HG03457 (cell line): ENCODE measurements around the gene KIF18A.
"Not testable (repeated sequence)": the region's sequence is repeated elsewhere in the genome, so short reads cannot be mapped to it uniquely, and the experiment has no call there.

ENCODE experiments used
- ATAC-seq: cut with Tn5 transposase; IDR thresholded peaks from one replicate; pipeline ENCODE4 v1.9.1; 2021; ENCODE audit warnings: moderate number of reproducible peaks; ENCODE audit not compliant: unreplicated experiment

KIF18A gene

DNA sequence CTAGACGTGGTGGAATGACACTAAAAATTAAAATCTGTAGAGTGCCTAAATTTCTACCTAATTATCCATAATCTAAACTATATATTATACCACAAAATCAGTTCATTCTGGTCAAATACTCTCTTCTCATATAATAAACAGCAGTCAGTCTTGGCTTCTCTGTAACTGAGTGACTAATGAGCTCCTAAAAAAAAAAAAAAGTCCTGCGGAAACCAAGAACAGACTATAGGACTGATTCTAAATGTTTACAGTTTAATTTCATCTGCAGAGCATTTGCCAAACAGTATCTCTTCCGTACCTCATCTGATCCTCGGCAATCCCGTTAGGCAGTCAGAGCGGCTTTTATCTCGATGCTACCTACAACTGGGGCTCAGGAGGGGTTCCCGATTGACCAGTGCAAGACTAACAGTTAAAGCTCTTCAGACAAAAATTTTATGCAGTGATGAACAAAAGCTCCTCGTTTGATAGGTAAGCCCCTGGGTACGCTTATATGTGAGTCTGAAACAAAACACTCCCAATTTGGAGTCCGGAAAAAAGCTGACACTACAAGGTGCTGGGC is 686 bp downstream of the KIF18A start:
- ATAC-seq: no peak

DNA sequence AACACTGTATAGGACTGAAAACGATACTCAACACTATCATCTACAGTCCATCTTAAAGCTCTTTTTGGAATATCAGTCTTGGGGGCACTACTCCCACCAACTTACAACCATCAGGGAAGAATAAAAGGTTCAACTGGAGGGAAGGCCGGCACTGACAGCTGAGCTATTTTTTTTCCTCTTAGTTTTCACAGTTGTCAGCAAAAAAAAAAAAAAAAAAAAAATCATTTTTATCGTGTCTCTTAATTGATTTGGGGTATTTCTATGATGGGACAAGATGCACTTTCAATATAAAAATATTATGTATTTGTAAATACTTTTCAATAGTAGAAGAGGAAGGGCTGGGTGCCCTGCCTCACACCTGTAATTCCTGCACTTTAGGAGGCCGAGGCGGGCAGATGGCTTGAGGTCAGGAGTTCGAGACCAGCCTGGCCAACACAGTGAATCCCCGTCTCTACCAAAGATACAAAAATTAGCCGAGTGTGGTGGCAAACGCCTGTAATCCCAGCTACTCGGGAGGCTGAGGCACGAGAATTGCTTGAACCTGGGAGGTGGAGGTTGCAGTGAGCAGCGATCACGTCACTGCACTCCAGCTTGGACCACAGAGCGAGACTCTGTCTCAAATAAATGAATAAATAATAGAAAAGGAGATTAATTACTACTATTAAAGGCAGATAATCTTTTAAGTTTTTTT is 1.5 kb downstream of the KIF18A start:
- ATAC-seq: no peak

DNA sequence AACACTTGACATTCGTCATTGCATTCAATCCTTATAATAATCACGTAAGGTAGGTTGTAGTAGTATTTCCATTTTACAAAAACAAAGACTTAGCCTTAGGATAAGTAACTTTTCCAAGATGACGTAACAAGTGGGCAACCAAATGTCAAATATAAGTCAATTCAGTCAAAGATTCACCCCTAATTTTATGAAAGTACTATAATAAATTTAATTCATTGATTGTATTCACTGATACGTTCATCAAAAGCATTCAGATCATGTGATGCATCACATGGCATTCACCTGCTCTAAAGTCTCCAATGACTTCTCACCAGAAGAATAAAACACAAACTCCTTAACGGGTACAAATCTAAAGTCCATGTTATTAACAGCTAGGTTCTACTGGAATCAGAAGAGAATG is 2.1 kb downstream of the KIF18A start:
- no peak for ATAC-seq

DNA sequence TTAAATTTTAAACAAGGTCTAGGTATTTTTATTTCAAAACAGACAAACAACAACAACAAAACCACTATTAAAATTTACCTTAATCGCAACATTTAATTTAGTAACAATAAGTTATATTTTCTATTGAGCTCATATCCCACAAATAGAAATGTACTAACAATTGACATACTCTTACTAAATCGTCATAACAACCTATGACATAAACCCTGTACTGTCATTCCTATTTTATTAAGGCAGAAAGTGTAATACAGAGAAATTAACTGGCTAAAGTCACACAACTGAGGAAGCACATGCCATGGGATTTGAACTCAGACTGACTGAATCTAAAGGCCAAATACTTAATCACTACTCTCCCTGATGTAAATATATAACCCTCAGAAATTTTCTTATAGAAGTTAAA is 3.0 kb downstream of the KIF18A start:
- ATAC-seq: no peak

DNA sequence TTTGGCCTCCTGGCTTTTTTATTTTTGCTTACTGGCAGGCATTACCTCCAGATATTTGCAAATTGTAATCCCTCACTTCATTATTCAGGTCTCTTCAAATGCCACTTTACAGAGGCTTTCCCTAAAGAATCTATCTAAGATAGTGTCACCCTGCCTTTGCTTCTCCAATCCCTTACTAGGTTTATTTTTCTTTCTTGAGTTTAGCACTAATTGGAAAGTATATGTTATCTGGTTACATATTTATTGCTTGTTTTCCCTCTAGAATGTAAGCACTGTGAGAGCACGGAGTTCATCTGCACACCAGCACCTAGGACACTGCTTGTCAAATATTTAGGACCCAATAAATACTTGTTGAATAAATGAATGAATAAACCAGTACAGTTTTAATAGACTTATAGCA is 3.5 kb downstream of the KIF18A start:
- no peak for ATAC-seq

DNA sequence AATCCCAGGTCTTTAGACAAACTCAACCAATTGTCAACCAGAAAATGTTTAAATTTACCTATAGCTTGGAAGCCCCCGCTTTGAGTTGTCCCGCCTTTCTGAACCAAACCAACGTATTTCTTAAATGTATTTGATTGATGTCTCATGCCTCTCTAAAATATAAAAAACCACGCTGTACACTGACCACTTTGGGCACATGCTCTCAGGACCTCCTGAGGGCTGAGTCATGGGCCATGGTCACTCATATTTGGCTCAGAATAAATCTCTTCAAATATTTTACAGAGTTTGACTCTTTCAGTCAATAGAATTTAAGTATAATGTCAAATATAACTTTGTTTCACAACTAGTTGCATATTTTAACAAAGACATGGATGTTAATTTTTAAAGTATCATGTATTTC is 5.7 kb downstream of the KIF18A start:
- not testable (repeated sequence) for ATAC-seq

DNA sequence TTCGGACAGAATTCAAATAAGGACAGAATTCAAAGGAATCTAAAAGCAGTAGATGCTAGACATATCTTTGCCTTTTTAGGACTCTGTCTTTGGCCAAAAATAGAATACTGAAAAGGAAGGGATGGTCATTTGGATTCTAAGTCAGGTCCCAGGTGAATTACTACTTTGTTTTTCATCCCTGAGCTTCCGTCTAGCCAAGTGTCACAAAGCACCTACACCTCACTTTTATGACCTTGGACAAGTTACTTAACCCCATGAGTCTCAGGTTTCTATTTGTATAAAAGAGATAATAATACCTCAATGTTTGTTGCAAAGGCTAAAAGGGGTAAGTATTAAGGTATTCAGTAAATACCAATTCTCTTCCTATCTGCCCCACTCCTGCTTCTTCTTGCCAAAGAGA is 7.3 kb downstream of the KIF18A start:
- no peak for ATAC-seq

DNA sequence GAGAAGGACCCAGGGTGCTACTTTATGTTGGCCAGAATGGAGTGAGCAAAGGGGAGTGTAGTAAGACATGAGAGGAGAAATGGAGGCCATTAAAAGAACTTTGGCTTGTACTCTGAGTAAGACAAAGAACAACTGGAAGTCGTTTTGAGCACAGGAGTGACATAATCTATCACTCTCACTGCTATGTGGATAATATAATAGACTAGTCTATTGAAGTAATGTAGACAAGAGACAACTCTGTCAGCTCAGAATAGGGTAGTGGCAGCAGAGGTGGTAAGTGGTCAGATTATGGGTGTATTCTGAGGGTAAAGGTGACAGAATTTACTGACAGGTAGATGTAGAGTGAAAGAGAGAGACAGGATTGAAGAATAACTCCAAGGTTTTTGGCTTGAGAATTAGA is 8.2 kb downstream of the KIF18A start:
- ATAC-seq: no peak

DNA sequence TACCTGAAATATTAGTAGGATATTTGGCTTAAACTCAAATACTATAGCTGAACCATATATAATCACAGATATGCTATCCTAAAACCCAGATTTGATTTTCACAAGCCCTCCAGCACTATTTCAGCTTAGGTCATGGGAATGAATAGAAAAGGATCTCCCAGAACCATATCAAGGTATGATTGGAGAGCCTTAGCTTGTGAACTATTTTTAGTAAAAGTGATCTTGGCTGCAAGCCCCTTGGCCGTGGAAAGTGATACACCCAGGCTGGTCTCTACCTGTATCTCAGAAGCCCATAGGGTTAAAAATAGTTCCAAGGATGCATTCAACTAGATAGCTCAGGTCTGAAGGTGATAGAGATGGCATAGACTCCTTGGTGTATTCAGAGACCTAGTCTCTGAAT is 9.7 kb downstream of the KIF18A start:
- ATAC-seq: no peak

DNA sequence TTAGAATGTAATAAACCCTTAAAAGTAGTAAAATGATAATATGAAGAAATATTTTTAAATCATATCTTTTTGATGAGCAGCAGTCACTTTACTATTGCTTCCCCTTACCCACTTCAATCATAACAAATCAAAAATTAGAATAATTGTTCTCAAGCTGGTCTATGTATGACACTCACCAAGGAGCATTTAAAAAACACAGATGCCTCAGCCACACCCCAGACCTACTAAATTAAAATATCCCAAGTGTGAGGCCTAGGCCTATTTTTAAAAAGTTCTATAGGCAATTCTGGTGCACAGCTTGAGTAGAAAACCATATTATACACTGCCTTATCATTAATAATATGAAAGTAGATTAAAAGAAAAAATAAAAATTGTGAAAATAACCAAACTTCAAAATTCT is 15.2 kb downstream of the KIF18A start:
- no peak for ATAC-seq

DNA sequence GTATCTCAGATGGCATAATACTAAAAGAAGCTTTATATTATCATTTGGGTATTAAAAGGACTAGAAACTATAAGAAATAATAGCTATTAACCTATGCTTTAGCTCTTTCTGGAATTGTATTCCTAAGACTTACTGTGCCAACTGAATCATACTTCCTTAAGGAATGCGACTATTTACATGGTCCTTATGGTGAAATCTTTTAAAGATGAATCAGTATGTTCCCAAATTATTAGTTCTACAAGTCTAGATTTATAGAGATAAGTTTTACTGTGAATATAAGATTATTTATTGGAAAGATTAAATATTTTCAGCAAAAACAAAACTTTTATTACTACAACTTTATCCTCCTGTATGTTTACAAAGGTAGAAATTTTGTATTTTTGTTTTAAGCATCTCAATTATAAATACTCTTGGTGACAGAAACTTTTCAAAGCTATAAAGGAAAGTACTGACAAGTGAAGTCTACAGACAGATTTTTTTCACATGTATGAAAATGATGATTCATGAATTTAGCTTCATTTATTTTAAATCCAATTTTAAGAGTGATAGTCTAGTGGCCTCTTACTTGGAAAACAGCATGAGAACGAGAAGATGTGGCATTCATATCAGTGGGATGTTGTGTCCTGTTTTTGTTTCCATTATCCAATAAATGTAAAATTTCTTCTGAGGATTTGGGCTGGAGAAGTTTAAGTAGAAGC is 17.8 kb downstream of the KIF18A start:
- no peak for ATAC-seq

DNA sequence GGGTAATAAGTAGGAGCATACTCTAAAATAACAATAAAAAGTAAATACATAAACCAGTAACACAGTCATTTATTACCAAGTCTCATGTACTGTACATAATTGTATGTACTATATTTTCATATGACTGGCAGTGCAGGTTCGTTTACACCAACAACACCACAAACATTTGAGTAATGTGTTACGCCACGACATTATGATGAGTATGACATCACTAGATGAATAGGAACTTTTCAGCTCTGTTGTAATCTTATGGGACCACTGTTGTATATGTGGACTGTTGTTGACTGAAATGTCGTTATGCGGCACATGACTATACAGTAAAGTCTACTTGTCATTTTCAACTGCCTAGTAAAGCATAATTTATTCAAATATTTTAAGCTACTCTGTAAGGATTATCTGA is 18.6 kb downstream of the KIF18A start:
- no peak for ATAC-seq

DNA sequence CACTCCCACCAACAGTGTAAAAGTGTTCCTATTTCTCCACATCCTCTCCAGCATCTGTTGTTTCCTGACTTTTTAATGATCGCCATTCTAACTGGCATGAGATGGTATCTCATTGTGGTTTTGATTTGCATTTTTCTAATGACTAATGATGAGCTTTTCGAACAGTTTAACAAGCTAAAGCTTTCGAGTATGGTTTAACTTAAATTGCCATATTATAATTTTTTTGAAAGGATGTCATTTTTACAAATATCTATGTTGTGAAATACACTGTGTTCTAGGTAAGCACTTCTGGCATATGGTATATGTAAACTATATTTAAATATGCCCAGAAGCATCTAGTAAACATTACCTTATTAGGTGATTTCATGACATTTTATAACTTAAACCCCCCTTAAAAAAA is 20.3 kb downstream of the KIF18A start:
- ATAC-seq: not testable (repeated sequence)

DNA sequence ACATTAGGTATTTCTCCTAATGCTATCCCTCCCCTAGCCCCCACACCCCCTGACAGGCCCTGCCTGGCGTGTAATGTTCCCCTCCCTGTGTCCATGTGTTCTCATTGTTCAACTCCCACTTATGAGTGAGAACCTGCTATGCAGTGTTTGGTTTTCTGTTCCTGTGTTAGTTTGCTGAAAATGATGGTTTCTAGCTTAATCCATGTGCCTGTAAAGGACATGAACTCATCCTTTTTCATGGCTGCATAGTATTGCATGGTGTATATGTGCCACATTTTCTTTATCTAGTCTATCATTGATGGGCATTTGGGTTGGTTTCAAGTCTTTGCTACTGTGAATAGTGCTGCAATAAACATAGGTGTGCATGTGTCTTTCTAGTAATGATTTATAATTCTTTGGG is 20.8 kb downstream of the KIF18A start:
- ATAC-seq: not testable (repeated sequence)

DNA sequence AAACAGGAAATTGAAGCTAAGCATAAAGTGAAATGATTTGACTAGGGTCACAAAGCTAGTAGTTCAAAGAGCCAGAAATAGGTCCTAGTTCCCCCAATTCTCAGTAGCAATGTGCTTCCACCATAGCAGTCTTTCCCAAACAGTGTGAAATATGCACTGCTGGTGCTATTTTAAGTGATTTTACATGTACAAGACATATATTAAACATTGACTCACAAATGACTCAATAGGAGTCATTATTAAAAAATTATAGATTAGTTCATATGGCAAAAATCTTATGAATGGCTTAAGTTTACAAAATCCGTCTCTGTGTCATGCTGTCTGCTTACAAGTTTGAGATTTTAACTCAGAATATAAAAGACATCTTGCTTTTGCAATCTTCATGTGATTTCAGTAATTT is 21.4 kb downstream of the KIF18A start:
- no peak for ATAC-seq

DNA sequence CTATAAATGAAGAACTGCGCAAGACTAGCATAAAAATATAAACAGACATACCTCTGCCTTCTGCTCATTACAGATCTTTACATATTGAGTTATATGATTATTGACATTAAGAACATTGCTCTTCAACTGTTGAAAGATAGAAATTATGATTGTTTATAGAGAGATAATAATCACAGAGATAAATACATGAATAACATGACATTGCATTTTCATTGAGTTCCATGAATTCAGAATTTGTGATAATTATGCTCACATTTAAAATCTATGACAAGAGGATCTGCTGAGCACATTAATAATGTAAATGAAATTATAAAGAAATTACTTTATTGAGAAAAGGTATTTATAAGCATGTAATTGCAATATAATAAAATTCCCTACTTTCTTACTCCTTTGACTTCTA is 24.8 kb downstream of the KIF18A start:
- ATAC-seq: no peak

DNA sequence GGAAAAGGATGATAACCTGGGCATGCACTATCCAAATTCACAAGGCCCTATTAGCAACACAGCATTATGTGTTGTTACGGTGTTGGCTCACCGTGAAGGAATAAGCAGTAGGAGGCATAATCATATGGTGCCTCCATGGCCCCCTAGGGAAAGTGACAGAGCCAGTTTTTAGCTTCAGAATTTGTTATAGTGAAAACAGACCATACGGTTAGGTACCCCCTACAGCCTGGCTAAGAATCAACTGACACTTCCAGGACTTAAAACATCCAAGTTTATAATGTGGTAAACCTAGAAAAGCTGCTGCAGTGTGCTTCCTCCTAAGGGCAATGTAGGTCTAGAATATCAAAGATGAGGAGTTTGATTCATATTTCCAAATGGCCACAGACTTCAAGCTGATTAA is 30.4 kb downstream of the KIF18A start:
- ATAC-seq: no peak

DNA sequence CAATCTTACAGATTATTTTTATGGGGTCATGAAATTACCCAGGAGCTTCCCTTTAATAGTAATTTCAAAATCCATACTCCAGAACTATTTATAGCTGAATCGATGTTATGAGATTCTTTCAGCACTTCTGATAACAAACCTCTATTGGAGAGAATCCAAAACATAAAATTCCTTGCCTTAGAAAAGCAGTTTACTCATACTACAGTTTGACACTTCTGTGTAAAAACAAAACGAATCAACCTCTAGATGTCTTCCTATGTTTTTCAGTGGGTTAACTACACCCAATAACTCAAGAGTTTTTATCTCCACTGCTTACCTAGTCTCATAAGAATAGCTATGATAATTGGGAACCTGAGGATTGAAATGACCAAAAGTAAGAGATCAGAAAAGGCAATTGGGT is 35.6 kb downstream of the KIF18A start:
- ATAC-seq: no peak

DNA sequence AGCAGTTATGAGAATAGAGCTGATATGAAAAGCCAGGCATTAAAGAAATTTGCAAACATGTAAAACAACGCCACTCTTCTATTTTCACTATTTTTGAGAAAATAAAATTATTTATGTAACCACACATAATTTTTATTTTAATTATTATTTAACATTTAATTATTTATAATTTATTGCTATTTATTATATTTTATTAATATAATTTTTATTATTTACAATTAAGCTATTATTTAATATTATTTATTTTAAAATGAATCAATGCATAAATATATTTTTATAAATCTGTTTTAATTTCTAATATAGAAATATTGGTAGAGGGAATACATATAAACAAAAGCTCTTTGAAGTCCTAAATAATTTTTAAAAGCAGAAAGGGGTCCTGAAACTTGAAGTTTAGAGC is 36.7 kb downstream of the KIF18A start:
- no peak for ATAC-seq

DNA sequence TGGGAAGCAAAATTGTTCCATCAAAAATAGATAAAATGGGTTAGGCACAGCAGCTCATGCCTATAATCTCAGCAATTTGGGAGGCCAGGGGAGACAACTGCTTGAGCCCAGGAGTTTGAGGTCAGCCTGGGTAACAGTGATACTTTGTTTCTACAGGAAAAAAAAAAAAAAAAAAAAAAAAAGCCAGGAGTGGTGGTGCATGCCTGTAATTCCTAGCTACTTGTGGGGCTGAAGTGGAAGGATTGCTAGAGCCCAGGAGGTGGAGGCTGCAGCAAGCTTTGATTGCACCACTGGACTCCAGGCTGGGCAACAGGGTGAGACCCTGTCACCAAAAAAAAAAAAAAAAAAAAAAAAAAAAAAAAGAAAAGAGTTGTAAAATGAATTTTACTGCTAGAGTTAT is 49.6 kb downstream of the KIF18A start:
- no peak for ATAC-seq

DNA sequence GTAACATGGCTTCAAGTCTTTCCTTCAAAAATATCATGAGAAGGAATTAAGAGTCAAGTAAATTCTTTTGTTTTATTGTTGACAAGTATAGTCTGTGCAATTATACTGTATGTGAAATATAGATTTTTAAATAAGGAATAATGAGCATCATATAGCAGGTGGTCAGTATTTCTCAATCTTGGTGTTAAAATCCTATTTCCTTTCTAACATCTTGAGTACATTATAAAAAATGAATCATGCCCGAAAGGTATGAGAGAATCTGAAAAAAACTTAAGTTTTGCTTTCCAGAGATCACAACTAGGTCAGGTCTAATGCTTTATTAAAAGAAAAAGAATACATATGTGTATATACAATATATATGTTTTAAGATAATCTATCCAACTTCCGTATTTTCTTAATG is 53.1 kb downstream of the KIF18A start:
- ATAC-seq: no peak

DNA sequence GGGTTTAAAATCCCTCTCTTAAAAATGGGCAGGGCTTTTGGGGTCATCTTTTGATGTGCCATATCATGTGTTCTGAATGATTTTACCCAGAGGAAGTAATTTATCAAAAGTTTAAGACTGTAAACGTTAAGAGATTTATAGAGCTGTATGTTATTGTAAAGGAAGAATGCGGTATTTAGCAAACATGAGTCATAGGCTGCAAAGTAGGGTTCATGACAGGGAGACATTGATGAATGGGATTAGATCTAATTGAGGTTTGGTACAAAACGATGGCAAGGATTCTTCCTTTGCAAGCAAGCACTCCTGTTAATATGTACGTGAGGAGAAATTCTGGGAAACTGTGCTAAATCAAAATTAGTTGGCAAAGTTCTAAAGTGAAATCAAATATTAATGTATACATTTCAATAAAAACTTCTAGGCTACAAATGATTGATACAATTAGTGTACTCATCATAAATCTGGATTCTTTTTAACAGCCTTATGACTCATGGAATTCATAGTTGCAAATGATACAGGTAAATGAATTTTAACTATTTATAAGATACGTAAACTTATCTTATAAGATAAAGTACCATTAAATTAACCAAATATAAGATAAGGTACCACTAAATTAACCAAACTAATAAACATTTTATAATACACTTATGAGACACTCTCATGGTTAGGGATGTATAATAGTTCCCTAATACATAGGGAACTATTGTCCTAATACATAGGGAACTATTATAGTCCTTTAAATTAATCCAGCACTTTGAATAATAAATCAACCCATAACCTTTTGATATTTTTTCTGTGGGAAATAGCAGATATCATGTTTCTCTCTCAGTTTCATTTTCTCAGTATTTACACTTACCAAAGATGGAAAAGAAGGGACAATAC is 58.4 kb downstream of the KIF18A start:
- no peak for ATAC-seq
